ENCODE data around the gene EPHB2. TPM values are rescaled to one million over a fixed set of nuclear protein-coding genes. Genes with fewer than 3 reads are reported as not detected.

Gene EPHB2
- polyA plus RNA-seq, 1 donor from 2014 or later: 22.8 TPM

GRCh38 chr1:22791831-22792347 is 81.2 kb downstream of the EPHB2 start:
- no peak overlapping the region for H2AFZ ChIP-seq (ENCODE audit: low read depth, low read length)
- no peaks in the 10 kb centered on the region for H3K27me3 ChIP-seq (ENCODE audit: insufficient read depth, low read depth, low read length)
- no peaks in the 10 kb centered on the region for H3K36me3 ChIP-seq (ENCODE audit: insufficient read depth, low read length)
- H3K9ac ChIP-seq (ENCODE audit: low read length): no peak overlapping the region
- no peaks in the 10 kb centered on the region for H3K79me2 ChIP-seq (replicated peaks; ENCODE audit: insufficient read depth, low read length)
- no peaks in the 10 kb centered on the region for H3K9me3 ChIP-seq (ENCODE audit: low read length)
- no peaks in the 10 kb centered on the region for H3K9me2 ChIP-seq (ENCODE audit: insufficient read depth, low read length)
- no peak overlapping the region for H3K4me2 ChIP-seq (ENCODE audit: low read length)
- H3K4me3 ChIP-seq (ENCODE audit: low read length): no peak overlapping the region
- H4K20me1 ChIP-seq (ENCODE audit: insufficient read depth): no peaks in the 10 kb centered on the region
- no peak for TF ChIP-seq MXI1 (conservative IDR thresholded peaks at IDR 0.05; ENCODE audit: poor library complexity, severe bottlenecking)
- no peak overlapping the region for H3K27ac ChIP-seq (ENCODE audit: low read length)
- no peaks in the 10 kb centered on the region for H3F3A ChIP-seq (ENCODE audit: insufficient read depth, low read length, poor library complexity, severe bottlenecking)

GRCh38 chr1:22792396-22793160 is 81.9 kb downstream of the EPHB2 start:
- Histone ChIP-seq H3K4me2 (ENCODE audit: low read length) (no peak overlapping the region), H3K9me3 (ENCODE audit: low read length) (no peaks in the 10 kb centered on the region), H4K20me1 (ENCODE audit: insufficient read depth) (no peaks in the 10 kb centered on the region), H2AFZ (ENCODE audit: low read depth, low read length) (no peak overlapping the region), H3F3A (ENCODE audit: insufficient read depth, low read length, poor library complexity, severe bottlenecking) (no peaks in the 10 kb centered on the region), H3K4me3 (ENCODE audit: low read length) (no peak overlapping the region), H3K36me3 (ENCODE audit: insufficient read depth, low read length) (no peaks in the 10 kb centered on the region), H3K9me2 (ENCODE audit: insufficient read depth, low read length) (no peaks in the 10 kb centered on the region), H3K9ac (ENCODE audit: low read length) (no peak overlapping the region), H3K27me3 (ENCODE audit: insufficient read depth, low read depth, low read length) (no peaks in the 10 kb centered on the region), H3K79me2 (replicated peaks; ENCODE audit: insufficient read depth, low read length) (no peaks in the 10 kb centered on the region), H3K27ac (ENCODE audit: low read length) (no peak overlapping the region)
- TF ChIP-seq EP300 (conservative IDR thresholded peaks at IDR 0.05; ENCODE audit: poor library complexity, severe bottlenecking): no peak
- no peak for TF ChIP-seq TAF1 (IDR thresholded peaks at IDR 0.05; ENCODE audit: low read depth)
- no peak for TF ChIP-seq RAD21 (conservative IDR thresholded peaks at IDR 0.05)
- no peak for TF ChIP-seq CTCF (IDR thresholded peaks at IDR 0.05; ENCODE audit: poor library complexity, severe bottlenecking)
- no peak for TF ChIP-seq MXI1 (conservative IDR thresholded peaks at IDR 0.05; ENCODE audit: poor library complexity, severe bottlenecking)
- TF ChIP-seq SMC3 (conservative IDR thresholded peaks at IDR 0.05; ENCODE audit: poor library complexity): no peak
- TF ChIP-seq REST (IDR thresholded peaks at IDR 0.05; ENCODE audit: borderline replicate concordance): no peak
- TF ChIP-seq EZH2 (IDR thresholded peaks at IDR 0.05; ENCODE audit: borderline replicate concordance, insufficient read depth, low read length, poor library complexity, severe bottlenecking): no peak
- TF ChIP-seq POLR2AphosphoS5 (IDR thresholded peaks at IDR 0.05): no peak
